CD4-positive, alpha-beta T cell (primary cell): ENCODE measurements around the gene CPXM1. TPM values are rescaled to one million over a fixed set of nuclear protein-coding genes. Genes with fewer than 3 reads are reported as not detected.
"Not testable (repeated sequence)": the region's sequence is repeated elsewhere in the genome, so short reads cannot be mapped to it uniquely, and the experiment has no call there.

Experiments
- ATAC-seq: fragments of 200-7000 bp; cut with Tn5 transposase; one replicate; pipeline ENCODE4 v1.10.0; 2022; ENCODE audit warnings: mild to moderate bottlenecking; ENCODE audit not compliant: poor library complexity
- CTCF ChIA-PET: fragments of 350-600 bp; sonication (Branson Sonifier 250); formaldehyde crosslinking; loops from one replicate; lab custom pipeline; 2021; ENCODE audit warnings: antibody characterized with exemption, inconsistent platforms; lab: Charles Lee
- POLR2A ChIA-PET: fragments of 350-600 bp; sonication (Branson Sonifier 250); formaldehyde crosslinking; loops from one replicate; lab custom pipeline; 2021; ENCODE audit warnings: antibody characterized with exemption, inconsistent platforms; lab: Charles Lee
- DNase-seq, 14 experiments: peaks; one replicate each; pipeline ENCODE4 v3.0.0-alpha.2; 2013 to 2020; ENCODE audit warnings: mixed read lengths in 2 of 14
- H3K27ac ChIP-seq, 2 donors: one replicate each; pipeline versions ENCODE4 v1.5.1 to v1.7.0; 2013; ENCODE audit warnings: low read length in 2 of 2, low read depth in 1 of 2, mild to moderate bottlenecking in 1 of 2
- H3K27me3 ChIP-seq, 2 experiments: 1 replicate in 1 of 2; 2 replicates in 1 of 2; pipeline versions ENCODE4 v1.6.1 to v1.7.0; 2013; ENCODE audit warnings: low read length in 2 of 2, control low read depth in 1 of 2, mild to moderate bottlenecking in 1 of 2, moderate library complexity in 1 of 2; ENCODE audit not compliant: insufficient read depth in 2 of 2, control insufficient read depth in 1 of 2
- H3K36me3 ChIP-seq: one replicate; pipeline ENCODE4 v1.6.1; 2013; ENCODE audit warnings: low read length, control low read depth; ENCODE audit not compliant: insufficient read depth
- H3K4me1 ChIP-seq: one replicate; pipeline ENCODE4 v1.6.1; 2013; ENCODE audit warnings: low read length, control low read depth; ENCODE audit not compliant: insufficient read depth
- H3K4me3 ChIP-seq: one replicate; pipeline ENCODE4 v1.5.1; 2013; ENCODE audit warnings: mild to moderate bottlenecking, low read length, moderate library complexity
- H3K9me3 ChIP-seq, 2 experiments: 1 replicate in 1 of 2; 2 replicates in 1 of 2; pipeline versions ENCODE4 v1.6.1 to v1.7.0; 2013; ENCODE audit warnings: low read length in 2 of 2, mild to moderate bottlenecking in 2 of 2, control low read depth in 1 of 2, moderate library complexity in 1 of 2; ENCODE audit not compliant: control insufficient read depth in 1 of 2, insufficient read depth in 1 of 2
- H3K27ac Mint-ChIP-seq: one replicate; pipeline ENCODE4 v1.8.0; 2020; ENCODE audit warnings: mixed read lengths
- H3K27me3 Mint-ChIP-seq: one replicate; pipeline ENCODE4 v1.8.0; 2021; ENCODE audit warnings: mixed read lengths
- H3K36me3 Mint-ChIP-seq: one replicate; pipeline ENCODE4 v1.8.0; 2021; ENCODE audit warnings: low read depth, mixed read lengths
- H3K4me1 Mint-ChIP-seq: one replicate; pipeline ENCODE4 v1.8.0; 2021; ENCODE audit warnings: low read depth, mixed read lengths
- H3K4me3 Mint-ChIP-seq: one replicate; pipeline ENCODE4 v1.8.0; 2020; ENCODE audit warnings: mild to moderate bottlenecking, mixed read lengths
- H3K9me3 Mint-ChIP-seq: one replicate; pipeline ENCODE4 v1.8.0; 2020; ENCODE audit warnings: mixed read lengths
- intact Hi-C, 2 experiments: fragments of 100-400 bp; cut with DNase I in 1 of 2; cut with micrococcal nuclease in 1 of 2; formaldehyde crosslinking; loops; one replicate each; pipeline versions ENCODE4 v1.15.1 to v1.9.0; 2023 to 2025; cut with DNase I, micrococcal nuclease
- total RNA-seq, 174 experiments: library from RNA in 2 of 174; stranded (reverse) in 2 of 174; gene quantifications; one replicate each; pipeline ENCODE4 v1.2.3 and lab custom pipeline; 2021 to 2026
- TF ChIP-seq, protein P1 (sequence below): fragments of 200-600 bp; IDR thresholded peaks from one replicate; pipeline ENCODE4 v1.8.0; 2022; ENCODE audit warnings: antibody characterized with exemption, mild to moderate bottlenecking

Gene CPXM1
- total RNA-seq, 2 experiments from 2014 or later: not detected

DNA sequence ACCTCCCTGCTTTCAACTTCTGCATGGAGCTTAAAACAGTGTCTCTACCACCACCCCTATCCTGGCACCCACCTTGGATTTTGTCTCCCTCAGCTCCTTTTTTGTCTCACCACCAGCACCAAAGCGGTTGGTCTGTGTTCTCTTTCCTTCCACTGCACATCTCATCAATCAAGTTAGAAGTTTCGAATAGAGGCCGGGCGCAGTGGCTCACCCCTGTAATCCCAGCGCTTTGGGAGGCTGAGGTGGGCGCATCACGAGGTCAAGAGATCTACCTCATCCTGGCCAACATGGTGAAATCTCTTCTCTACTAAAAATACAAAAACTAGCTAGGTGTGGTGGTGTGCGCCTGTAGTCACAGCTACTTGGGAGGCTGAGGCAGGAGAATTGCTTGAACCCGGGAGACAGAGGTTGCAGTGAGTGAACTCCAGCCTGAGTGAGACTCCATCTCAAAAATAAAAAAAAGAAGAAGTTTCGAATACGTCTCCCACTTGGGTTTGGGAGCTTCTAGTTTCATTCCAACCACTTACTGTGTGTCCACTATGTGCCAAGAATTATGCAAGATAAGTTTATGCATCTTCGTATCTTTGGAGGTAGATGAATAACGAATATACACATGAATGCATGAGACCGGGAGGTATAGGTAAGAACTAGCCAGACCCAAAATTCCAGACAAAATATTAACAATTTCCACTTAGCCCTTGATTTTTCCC lies 34.1 kb upstream of the CPXM1 start:
- no peak overlapping the region for H3K27ac Mint-ChIP-seq
- Histone ChIP-seq H3K4me3 (no peak overlapping the region), H3K27ac (no peak overlapping the region), H3K36me3 (peaks cover 6% of the 10 kb centered on the region), H3K4me1 (peaks cover 9% of the 10 kb centered on the region), H3K27me3 (no peaks in the 10 kb centered on the region), H3K9me3 (no peaks in the 10 kb centered on the region)
- ATAC-seq (no peak), DNase-seq (no peak)
- no peaks in the 10 kb centered on the region for H3K9me3 Mint-ChIP-seq
- peaks cover 28% of the 10 kb centered on the region for H3K36me3 Mint-ChIP-seq
- peaks cover 16% of the 10 kb centered on the region for H3K4me1 Mint-ChIP-seq
- H3K4me3 Mint-ChIP-seq: no peak overlapping the region
- intact Hi-C loops: loop anchor here in 1 of 2 experiments (5.0 kb wide), 2 partner anchors 87 to 177 kb away; no protein-coding TSS in a partner anchor
- TF ChIP-seq, protein P1, sequence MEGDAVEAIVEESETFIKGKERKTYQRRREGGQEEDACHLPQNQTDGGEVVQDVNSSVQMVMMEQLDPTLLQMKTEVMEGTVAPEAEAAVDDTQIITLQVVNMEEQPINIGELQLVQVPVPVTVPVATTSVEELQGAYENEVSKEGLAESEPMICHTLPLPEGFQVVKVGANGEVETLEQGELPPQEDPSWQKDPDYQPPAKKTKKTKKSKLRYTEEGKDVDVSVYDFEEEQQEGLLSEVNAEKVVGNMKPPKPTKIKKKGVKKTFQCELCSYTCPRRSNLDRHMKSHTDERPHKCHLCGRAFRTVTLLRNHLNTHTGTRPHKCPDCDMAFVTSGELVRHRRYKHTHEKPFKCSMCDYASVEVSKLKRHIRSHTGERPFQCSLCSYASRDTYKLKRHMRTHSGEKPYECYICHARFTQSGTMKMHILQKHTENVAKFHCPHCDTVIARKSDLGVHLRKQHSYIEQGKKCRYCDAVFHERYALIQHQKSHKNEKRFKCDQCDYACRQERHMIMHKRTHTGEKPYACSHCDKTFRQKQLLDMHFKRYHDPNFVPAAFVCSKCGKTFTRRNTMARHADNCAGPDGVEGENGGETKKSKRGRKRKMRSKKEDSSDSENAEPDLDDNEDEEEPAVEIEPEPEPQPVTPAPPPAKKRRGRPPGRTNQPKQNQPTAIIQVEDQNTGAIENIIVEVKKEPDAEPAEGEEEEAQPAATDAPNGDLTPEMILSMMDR: no peak
- POLR2A ChIA-PET: interaction anchor here (0.9 kb wide), 1 partner anchor 41 kb away, joined by 3 read pairs; no protein-coding TSS in a partner anchor
- CTCF ChIA-PET: no interaction called here
- H3K27me3 Mint-ChIP-seq: no peaks in the 10 kb centered on the region

DNA sequence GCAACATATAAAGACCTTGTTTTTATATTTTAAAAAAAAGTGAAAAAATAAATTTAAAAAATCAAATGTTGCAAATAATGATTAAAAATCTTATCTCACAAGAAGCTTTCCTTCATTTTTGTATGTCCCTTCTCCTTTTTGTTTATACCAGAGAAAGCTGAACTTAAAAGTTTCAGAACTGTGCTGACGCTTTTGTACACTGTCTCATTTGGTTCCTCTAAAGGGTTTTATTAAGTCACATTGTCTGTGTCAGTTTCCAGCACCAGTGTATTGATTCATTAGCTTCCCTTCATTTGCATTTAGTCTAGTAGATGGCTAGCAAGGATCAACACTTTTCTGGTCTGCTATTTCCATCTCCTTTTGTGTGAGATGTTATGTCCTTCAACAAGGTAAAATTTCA lies 33.3 kb upstream of the CPXM1 start:
- ChIA-PET CTCF (no interaction called here), POLR2A (interaction anchor here (0.9 kb wide), 1 partner anchor 40 kb away, joined by 3 read pairs; no protein-coding TSS in a partner anchor)
- ATAC-seq (no peak), DNase-seq (no peak)
- Mint-ChIP-seq H3K36me3 (peaks cover 28% of the 10 kb centered on the region), H3K27me3 (no peaks in the 10 kb centered on the region), H3K4me1 (peaks cover 10% of the 10 kb centered on the region), H3K27ac (no peak overlapping the region), H3K9me3 (no peaks in the 10 kb centered on the region), H3K4me3 (no peak overlapping the region)
- intact Hi-C loops: no loop called here
- Histone ChIP-seq H3K9me3 (no peaks in the 10 kb centered on the region), H3K36me3 (peaks cover 6% of the 10 kb centered on the region), H3K4me3 (no peak overlapping the region), H3K27ac (no peak overlapping the region), H3K27me3 (no peaks in the 10 kb centered on the region), H3K4me1 (peaks cover 1% of the 10 kb centered on the region)
- TF ChIP-seq, protein P1: no peak

- ATAC-seq, DNase-seq, intact Hi-C loops, CTCF ChIA-PET, H3K27ac ChIP-seq, H3K4me3 Mint-ChIP-seq, H3K9me3 Mint-ChIP-seq, H3K36me3 ChIP-seq, H3K27ac Mint-ChIP-seq, H3K4me1 ChIP-seq, H3K9me3 ChIP-seq, H3K4me3 ChIP-seq, H3K27me3 ChIP-seq: not testable (repeated sequence)
- Mint-ChIP-seq H3K4me1 (peaks cover 14% of the 10 kb centered on the region), H3K27me3 (peaks cover 10% of the 10 kb centered on the region), H3K36me3 (peaks cover 15% of the 10 kb centered on the region)
- POLR2A ChIA-PET: interaction anchor here (2.2 kb wide), 1 partner anchor 9 kb away, joined by 5 read pairs; no protein-coding TSS in a partner anchor
Observed at GRCh38 chr20:2831206-2831605, 30.8 kb upstream of the CPXM1 start.
